ENCODE data around the gene ATP13A4. TPM values are rescaled to one million over a fixed set of nuclear protein-coding genes. Genes with fewer than 3 reads are reported as not detected.

The ATP13A4 gene
- total and polyA plus RNA-seq, 8 donors = 48.4 to 262 (median 60.2) TPM

DNA sequence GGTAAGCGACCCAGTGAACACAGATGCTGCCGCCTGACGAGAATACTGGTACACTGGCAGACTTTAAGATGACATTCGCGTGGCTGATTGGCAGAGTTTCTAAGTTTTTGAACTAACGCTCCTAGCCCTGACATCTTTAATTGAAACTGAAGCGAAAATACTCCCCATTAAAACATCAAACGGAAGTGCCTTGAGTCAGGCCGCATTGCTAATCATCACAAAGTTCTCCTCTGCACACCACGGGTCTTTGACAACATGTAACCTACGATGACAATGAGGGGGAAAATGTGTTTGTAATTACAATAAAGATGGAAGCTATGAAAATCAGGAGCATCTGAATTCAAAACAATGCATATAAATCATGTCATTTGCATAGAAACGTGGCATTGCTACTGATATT is 44.5 kb downstream of the ATP13A4 start:
- H3K27ac ChIP-seq = no peak overlapping the region
- no peaks in the 10 kb centered on the region for H3K9me3 ChIP-seq
- no peak for DNase-seq
- no peaks in the 10 kb centered on the region for H3K27me3 ChIP-seq
- H3K4me3 ChIP-seq = no peak overlapping the region
- no peaks in the 10 kb centered on the region for H3K4me1 ChIP-seq
- TF ChIP-seq CTCF (IDR thresholded peaks at IDR 0.05) = no peak
- intact Hi-C loops (cut with DNase I) = no loop called here
- peaks cover 0 to 6% of the 10 kb centered on the region in 2 donors for H3K36me3 ChIP-seq
- ATAC-seq = no peak

- no peak for TF ChIP-seq CTCF (IDR thresholded peaks at IDR 0.05)
- peaks cover 0 to 6% of the 10 kb centered on the region in 2 donors for H3K36me3 ChIP-seq
- no peaks in the 10 kb centered on the region for H3K27me3 ChIP-seq
- H3K4me3 ChIP-seq = no peak overlapping the region
- H3K9me3 ChIP-seq = no peaks in the 10 kb centered on the region
- peak overlapping the region; percentile 21 to 30 for H3K27ac ChIP-seq
- H3K4me1 ChIP-seq = no peaks in the 10 kb centered on the region
- intact Hi-C loops (cut with DNase I) = no loop called here
- peak; percentile 60 for ATAC-seq
- no peak for DNase-seq
Measured at GRCh38 chr3:193509103-193509965, 45.4 kb downstream of the ATP13A4 start.

GRCh38 chr3:193508108-193508507 is 46.6 kb downstream of the ATP13A4 start:
- intact Hi-C loops (cut with DNase I) = no loop called here
- DNase-seq = no peak
- Histone ChIP-seq H3K4me1 (no peaks in the 10 kb centered on the region), H3K9me3 (no peaks in the 10 kb centered on the region), H3K36me3 (no peaks in the 10 kb centered on the region), H3K4me3 (no peak overlapping the region), H3K27ac (peak overlapping the region; percentile 21 to 30), H3K27me3 (no peaks in the 10 kb centered on the region)
- ATAC-seq = peak; percentile 54
- no peak for TF ChIP-seq CTCF (IDR thresholded peaks at IDR 0.05)

GRCh38 chr3:193507566-193507965 is 47.1 kb downstream of the ATP13A4 start:
- Histone ChIP-seq H3K9me3 (no peaks in the 10 kb centered on the region), H3K36me3 (no peaks in the 10 kb centered on the region), H3K27me3 (no peaks in the 10 kb centered on the region), H3K27ac (peak overlapping the region in 1 of 2 donors; percentile 21), H3K4me1 (no peaks in the 10 kb centered on the region), H3K4me3 (no peak overlapping the region)
- TF ChIP-seq CTCF (IDR thresholded peaks at IDR 0.05) = no peak
- intact Hi-C loops (cut with DNase I) = no loop called here
- ATAC-seq (no peak), DNase-seq (no peak)

GRCh38 chr3:193506921-193507320 is 47.8 kb downstream of the ATP13A4 start:
- no peak for ATAC-seq
- H3K4me1 ChIP-seq = no peaks in the 10 kb centered on the region
- H3K27me3 ChIP-seq = no peaks in the 10 kb centered on the region
- intact Hi-C loops (cut with DNase I) = no loop called here
- H3K4me3 ChIP-seq = no peak overlapping the region
- no peaks in the 10 kb centered on the region for H3K9me3 ChIP-seq
- TF ChIP-seq CTCF (IDR thresholded peaks at IDR 0.05) = no peak
- DNase-seq = no peak
- H3K36me3 ChIP-seq = no peaks in the 10 kb centered on the region
- H3K27ac ChIP-seq = no peak overlapping the region
